Activated T-cell treated with anti-CD3 and anti-CD28 coated beads, Interleukin-2, amount 50 U/mL, for 72 hours (primary cell): Measurements from ENCODE around the gene CCDC107. TPM values are rescaled to one million over a fixed set of nuclear protein-coding genes. Genes with fewer than 3 reads are reported as not detected.

Source experiments
- ATAC-seq, 2 donors: fragments of 150-1000 bp; cut with Tn5 transposase; replicated peaks in 1 of 2; 2 replicates each; pipeline ENCODE4 v1.10.0; 2021; ENCODE audit warnings: moderate library complexity in 2 of 2, mild to moderate bottlenecking in 1 of 2
- DNase-seq, 2 donors: peaks; one replicate each; pipeline ENCODE4 v3.0.0; 2021 to 2022; ENCODE audit warnings: mixed read lengths in 1 of 2
- H3K27ac Mint-ChIP-seq: one replicate; pipeline ENCODE4 v1.8.0; 2022; ENCODE audit warnings: mild to moderate bottlenecking, moderate library complexity, mixed read lengths
- H3K27me3 Mint-ChIP-seq: one replicate; pipeline ENCODE4 v1.8.0; 2022; ENCODE audit warnings: low read depth, mixed read lengths
- H3K36me3 Mint-ChIP-seq, 2 donors: one replicate each; pipeline ENCODE4 v1.8.0; 2022; ENCODE audit warnings: mixed read lengths in 2 of 2, mild to moderate bottlenecking in 1 of 2; ENCODE audit not compliant: insufficient read depth in 2 of 2
- H3K4me1 Mint-ChIP-seq: one replicate; pipeline ENCODE4 v1.8.0; 2022; ENCODE audit warnings: low read depth, mixed read lengths
- H3K4me3 Mint-ChIP-seq, 2 donors: one replicate each; pipeline ENCODE4 v1.8.0; 2022; ENCODE audit warnings: mild to moderate bottlenecking in 2 of 2, mixed read lengths in 2 of 2, moderate library complexity in 2 of 2
- H3K9me3 Mint-ChIP-seq, 2 donors: one replicate each; pipeline ENCODE4 v1.8.0; 2022; ENCODE audit warnings: mixed read lengths in 2 of 2
- total RNA-seq, 2 donors: library from RNA; stranded (reverse); gene quantifications; one replicate each; pipeline ENCODE4 v1.2.3, GENCODE V29; 2022

Gene CCDC107
- total RNA-seq, 2 donors from 2014 or later, result 9.5 to 10.8 TPM

- H3K27me3 Mint-ChIP-seq, result no peaks in the 10 kb centered on the region
- peak overlapping the region; percentile 9 for H3K27ac Mint-ChIP-seq
- H3K36me3 Mint-ChIP-seq, result peaks cover 4 to 5% of the 10 kb centered on the region in 2 donors
- H3K4me3 Mint-ChIP-seq, result no peak overlapping the region
- ATAC-seq, result peak; percentile 76 to 82
- H3K4me1 Mint-ChIP-seq, result peaks cover 12% of the 10 kb centered on the region
- no peaks in the 10 kb centered on the region for H3K9me3 Mint-ChIP-seq
- DNase-seq, result peak; percentile 59 to 65
Observed at GRCh38 chr9:35696520-35697215, 38.6 kb downstream of the CCDC107 start.

- H3K9me3 Mint-ChIP-seq, result no peaks in the 10 kb centered on the region
- no peaks in the 10 kb centered on the region for H3K27me3 Mint-ChIP-seq
- ATAC-seq, result no peak
- H3K27ac Mint-ChIP-seq, result no peak overlapping the region
- H3K36me3 Mint-ChIP-seq, result peaks cover 4 to 5% of the 10 kb centered on the region in 2 donors
- H3K4me3 Mint-ChIP-seq, result no peak overlapping the region
- H3K4me1 Mint-ChIP-seq, result peaks cover 7% of the 10 kb centered on the region
- DNase-seq, result no peak
Observed at GRCh38 chr9:35697486-35697885, 39.4 kb downstream of the CCDC107 start.

DNA sequence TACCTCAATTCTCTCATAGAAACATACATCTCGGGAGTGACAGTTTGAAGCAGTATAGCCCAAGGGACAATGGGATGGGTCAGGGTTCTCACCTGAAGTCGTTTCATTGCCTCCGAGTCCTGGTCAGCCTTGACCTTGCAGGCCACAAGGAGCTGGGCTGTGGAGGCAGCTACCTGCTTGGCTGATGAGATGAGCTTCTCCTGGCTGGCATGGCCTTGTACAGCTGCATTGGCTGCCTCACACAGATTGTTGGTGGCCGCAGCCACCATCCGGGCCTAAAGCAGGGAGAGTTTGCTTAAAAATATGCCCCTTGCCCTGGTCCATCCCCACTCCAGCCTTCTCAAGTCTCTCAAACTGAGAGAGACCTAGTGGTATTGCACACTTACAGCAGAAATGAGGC is 40.1 kb downstream of the CCDC107 start:
- Mint-ChIP-seq H3K27me3 (no peaks in the 10 kb centered on the region), H3K36me3 (peaks cover 9 to 11% of the 10 kb centered on the region in 2 donors), H3K27ac (no peak overlapping the region), H3K9me3 (no peaks in the 10 kb centered on the region), H3K4me3 (no peak overlapping the region), H3K4me1 (peaks cover 7% of the 10 kb centered on the region)
- ATAC-seq, result no peak
- no peak for DNase-seq

- ATAC-seq, result no peak
- H3K27me3 Mint-ChIP-seq, result no peaks in the 10 kb centered on the region
- H3K9me3 Mint-ChIP-seq, result no peaks in the 10 kb centered on the region
- DNase-seq, result no peak
- peaks cover 7% of the 10 kb centered on the region for H3K4me1 Mint-ChIP-seq
- no peak overlapping the region for H3K4me3 Mint-ChIP-seq
- no peak overlapping the region for H3K27ac Mint-ChIP-seq
- H3K36me3 Mint-ChIP-seq, result peaks cover 10 to 11% of the 10 kb centered on the region in 2 donors
Observed at GRCh38 chr9:35700031-35700430, 41.9 kb downstream of the CCDC107 start.

GRCh38 chr9:35700942-35701341 is 42.9 kb downstream of the CCDC107 start:
- H3K27me3 Mint-ChIP-seq, result no peaks in the 10 kb centered on the region
- DNase-seq (no peak), ATAC-seq (no peak)
- no peak overlapping the region for H3K27ac Mint-ChIP-seq
- peaks cover 7% of the 10 kb centered on the region for H3K4me1 Mint-ChIP-seq
- no peaks in the 10 kb centered on the region for H3K9me3 Mint-ChIP-seq
- peaks cover 11 to 13% of the 10 kb centered on the region in 2 donors for H3K36me3 Mint-ChIP-seq
- no peak overlapping the region for H3K4me3 Mint-ChIP-seq

DNA sequence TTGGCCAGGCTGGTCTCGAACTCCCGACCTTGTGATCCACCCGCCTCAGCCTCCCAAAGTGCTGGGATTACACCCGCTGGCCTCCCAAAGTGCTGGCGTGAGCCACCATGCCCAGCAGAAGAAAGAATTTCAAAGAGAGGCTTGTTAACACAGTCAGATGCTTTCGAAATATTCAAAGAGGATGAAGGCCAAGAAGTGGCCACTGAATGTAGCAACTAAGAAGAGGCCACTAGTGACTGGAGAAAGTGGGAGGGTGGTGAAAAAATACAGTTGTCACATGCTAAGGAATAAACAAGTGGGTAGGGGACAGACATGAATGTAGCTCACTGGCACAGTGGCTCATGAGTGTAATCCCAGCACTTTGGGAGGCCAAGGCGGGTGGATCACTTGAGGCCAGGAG is 44.6 kb downstream of the CCDC107 start:
- no peaks in the 10 kb centered on the region for H3K4me1 Mint-ChIP-seq
- ATAC-seq (no peak), DNase-seq (no peak)
- no peaks in the 10 kb centered on the region for H3K9me3 Mint-ChIP-seq
- peaks cover 16 to 26% of the 10 kb centered on the region in 2 donors for H3K36me3 Mint-ChIP-seq
- H3K4me3 Mint-ChIP-seq, result no peak overlapping the region
- H3K27me3 Mint-ChIP-seq, result no peaks in the 10 kb centered on the region
- H3K27ac Mint-ChIP-seq, result no peak overlapping the region

DNA sequence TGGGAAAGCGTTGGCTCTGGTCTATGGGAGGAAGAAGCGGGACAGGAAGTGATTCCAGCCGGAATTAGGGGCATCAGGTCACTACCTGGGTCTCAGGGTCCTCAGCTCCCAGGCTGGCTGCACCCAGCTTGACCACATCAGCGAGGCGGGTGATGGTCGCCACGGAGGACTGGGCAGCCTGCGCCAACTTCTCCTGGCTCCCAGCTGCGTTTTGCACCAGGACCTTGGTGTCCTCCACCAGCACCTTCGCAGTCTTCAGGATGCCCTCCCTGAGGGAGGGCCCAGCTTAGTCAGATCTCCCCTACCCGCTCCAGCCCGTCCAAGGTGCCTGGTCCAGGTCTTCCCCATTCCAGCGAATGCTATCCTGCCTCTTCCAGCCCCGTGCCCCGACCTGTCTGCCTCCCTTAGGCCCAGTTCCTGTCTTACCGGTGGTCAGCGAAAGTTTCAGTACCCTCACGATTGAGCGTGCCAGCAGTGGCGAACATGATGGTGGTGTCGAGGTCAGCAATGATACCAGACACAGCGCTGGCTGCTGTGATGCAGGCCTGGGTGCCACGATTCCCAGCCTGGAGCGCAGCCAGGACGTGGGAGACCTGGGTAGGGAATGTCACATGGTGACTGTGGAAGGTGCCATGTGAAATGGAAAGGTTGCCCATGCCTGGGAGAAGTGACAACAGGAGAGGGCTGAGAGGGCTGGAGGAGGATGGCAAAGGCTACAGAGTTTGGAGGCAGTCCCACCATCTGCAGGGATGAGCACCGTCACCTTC is 46.0 kb downstream of the CCDC107 start:
- Mint-ChIP-seq H3K36me3 (peaks cover 18 to 28% of the 10 kb centered on the region in 2 donors), H3K9me3 (no peaks in the 10 kb centered on the region), H3K27me3 (no peaks in the 10 kb centered on the region), H3K4me3 (no peak overlapping the region), H3K27ac (no peak overlapping the region), H3K4me1 (no peaks in the 10 kb centered on the region)
- DNase-seq (no peak), ATAC-seq (no peak)

DNA sequence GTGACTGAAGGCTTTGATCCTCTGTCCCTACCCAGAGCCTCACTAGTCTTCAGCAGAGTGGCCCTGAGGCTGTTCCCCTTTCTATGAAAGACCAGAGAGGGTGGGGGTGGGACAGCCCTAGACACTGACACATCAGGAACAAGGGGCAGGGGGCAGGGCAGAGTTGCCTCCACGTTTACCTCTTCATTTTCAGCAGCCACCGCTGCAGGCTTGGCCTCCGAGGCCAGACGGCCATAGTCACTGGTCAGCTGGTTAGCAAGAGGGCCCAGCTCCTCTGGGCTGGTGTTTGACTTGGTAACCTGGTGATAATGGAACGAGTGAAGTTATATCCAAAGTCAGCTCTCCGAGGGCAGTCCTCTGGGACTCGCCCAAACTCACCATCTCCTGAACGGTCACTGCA is 47.3 kb downstream of the CCDC107 start:
- DNase-seq (no peak), ATAC-seq (no peak)
- Mint-ChIP-seq H3K36me3 (peaks cover 18 to 28% of the 10 kb centered on the region in 2 donors), H3K4me1 (no peaks in the 10 kb centered on the region), H3K9me3 (no peaks in the 10 kb centered on the region), H3K4me3 (no peak overlapping the region), H3K27me3 (no peaks in the 10 kb centered on the region), H3K27ac (no peak overlapping the region)

DNA sequence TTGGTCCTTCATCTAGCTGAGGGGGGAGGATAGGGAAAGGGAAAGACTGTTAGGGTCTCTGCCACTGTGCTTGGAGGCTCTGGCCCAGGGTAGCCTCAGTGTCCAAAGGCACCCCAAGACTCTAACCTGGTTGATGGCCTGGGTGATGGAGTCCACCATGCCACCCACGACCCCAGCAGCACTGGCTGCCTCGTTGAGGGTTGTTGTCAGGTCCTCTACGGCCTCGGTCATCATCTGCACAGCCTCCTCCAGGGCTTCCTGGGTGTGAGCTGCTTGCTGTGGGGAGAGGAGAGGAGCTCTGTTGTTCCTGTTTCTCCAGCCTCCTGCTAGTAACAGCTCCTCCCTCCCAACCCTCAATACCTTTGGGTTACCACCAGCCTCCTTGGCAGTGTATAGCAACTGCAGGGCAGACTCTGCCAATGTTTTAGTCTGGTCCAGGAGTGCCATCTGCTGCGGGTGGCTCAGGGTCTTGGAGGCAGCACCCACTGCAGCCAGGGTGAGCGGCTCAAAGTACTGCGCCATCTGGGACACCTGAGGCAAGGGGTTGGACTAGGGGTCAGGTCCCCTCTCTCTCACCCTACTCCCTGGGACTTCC is 47.8 kb downstream of the CCDC107 start:
- Mint-ChIP-seq H3K36me3 (peaks cover 20 to 30% of the 10 kb centered on the region in 2 donors), H3K4me3 (no peak overlapping the region), H3K27ac (no peak overlapping the region), H3K27me3 (no peaks in the 10 kb centered on the region), H3K4me1 (no peaks in the 10 kb centered on the region), H3K9me3 (no peaks in the 10 kb centered on the region)
- DNase-seq, result no peak
- no peak for ATAC-seq

- DNase-seq (no peak), ATAC-seq (no peak)
- Mint-ChIP-seq H3K27ac (no peak overlapping the region), H3K27me3 (no peaks in the 10 kb centered on the region), H3K36me3 (peaks cover 22 to 36% of the 10 kb centered on the region in 2 donors), H3K9me3 (no peaks in the 10 kb centered on the region), H3K4me1 (peaks cover 5% of the 10 kb centered on the region), H3K4me3 (no peak overlapping the region)
Observed at GRCh38 chr9:35706951-35707350, 48.9 kb downstream of the CCDC107 start.

DNA sequence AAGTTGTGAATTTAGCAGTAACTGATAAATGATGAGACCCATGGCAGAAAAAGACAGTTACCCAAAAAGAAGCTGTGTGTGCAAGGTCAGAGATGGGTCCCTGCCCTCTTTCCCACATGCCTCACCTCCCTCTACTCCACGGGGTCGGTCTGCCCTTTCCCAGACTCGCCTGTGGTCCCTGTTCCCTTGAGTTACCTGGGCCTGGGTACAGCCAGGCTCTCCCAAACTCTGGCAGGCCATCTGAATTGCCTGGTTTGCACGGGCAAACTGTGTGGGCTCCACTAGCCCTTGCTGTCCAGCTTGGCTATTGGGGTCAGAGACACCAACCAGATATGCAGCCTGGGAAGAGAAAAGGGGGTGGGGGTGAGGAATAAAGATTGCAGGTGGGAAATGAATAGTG is 50.1 kb downstream of the CCDC107 start:
- H3K27ac Mint-ChIP-seq, result peak overlapping the region; percentile 54
- peaks cover 22 to 30% of the 10 kb centered on the region in 2 donors for H3K36me3 Mint-ChIP-seq
- DNase-seq, result no peak
- peaks cover 9% of the 10 kb centered on the region for H3K4me1 Mint-ChIP-seq
- no peaks in the 10 kb centered on the region for H3K9me3 Mint-ChIP-seq
- no peak for ATAC-seq
- H3K27me3 Mint-ChIP-seq, result no peaks in the 10 kb centered on the region
- H3K4me3 Mint-ChIP-seq, result no peak overlapping the region

DNA sequence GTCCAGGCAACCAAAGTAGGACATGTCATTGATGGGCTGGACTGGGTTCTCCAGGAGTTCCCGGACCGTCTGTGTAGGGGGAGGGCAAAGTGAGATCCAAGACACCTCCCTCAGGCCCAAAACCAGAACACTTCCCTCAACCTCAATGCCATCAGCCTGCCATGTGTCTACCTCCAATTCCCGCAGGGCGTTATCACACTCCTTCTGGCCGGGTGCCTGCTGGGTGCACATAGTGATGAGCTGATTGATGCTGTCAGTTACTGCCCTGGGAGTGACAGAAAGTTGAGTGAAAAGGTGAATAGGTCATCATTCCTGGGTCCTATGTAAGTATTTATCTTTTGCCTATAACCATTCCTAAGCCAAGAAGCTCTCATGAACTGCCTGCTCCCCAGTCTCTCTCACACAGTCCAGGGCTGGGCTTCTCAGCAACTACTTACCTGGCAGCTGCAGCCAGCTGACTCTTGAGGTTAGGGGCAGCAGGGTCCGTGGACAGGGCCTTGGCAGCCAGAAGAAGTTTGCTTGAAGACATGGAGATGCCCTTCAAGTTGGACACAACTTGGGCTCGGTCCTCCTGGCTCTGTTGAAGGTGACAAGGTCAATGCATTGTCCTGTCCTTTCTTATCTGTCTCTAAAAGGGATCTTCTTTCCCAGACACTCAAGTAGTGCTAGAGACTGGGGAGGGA is 52.9 kb downstream of the CCDC107 start:
- Mint-ChIP-seq H3K27ac (no peak overlapping the region), H3K36me3 (peaks cover 21 to 32% of the 10 kb centered on the region in 2 donors)
- no peak for ATAC-seq

More for the DNA sequence above, 52.9 kb downstream of the CCDC107 start:
- no peak overlapping the region for H3K4me3 Mint-ChIP-seq
- H3K4me1 Mint-ChIP-seq, result peaks cover 9% of the 10 kb centered on the region
- H3K9me3 Mint-ChIP-seq, result no peaks in the 10 kb centered on the region
- no peak for DNase-seq
- no peaks in the 10 kb centered on the region for H3K27me3 Mint-ChIP-seq
